ENCODE measurements around the gene SOCS2. TPM values are rescaled to one million over a fixed set of nuclear protein-coding genes. Genes with fewer than 3 reads are reported as not detected.

Gene SOCS2
- total RNA-seq, 1 donor from 2014 or later = 32.0 TPM

Other genes with a start within 250 kb of the SOCS2 start
- 87.2 TPM for gene NUDT4, start 194.8 kb upstream of the SOCS2 start, total RNA-seq (ENCODE audit: insufficient read depth, low replicate concordance)
- 68.1 TPM for gene UBE2N, start 130.7 kb upstream of the SOCS2 start, total RNA-seq (ENCODE audit: insufficient read depth, low replicate concordance)
- 82.8 TPM for gene MRPL42, start 105.2 kb upstream of the SOCS2 start, total RNA-seq (ENCODE audit: insufficient read depth, low replicate concordance)
- 30.3 TPM for gene CRADD, start 104.7 kb downstream of the SOCS2 start, total RNA-seq (ENCODE audit: insufficient read depth, low replicate concordance)

Data from umbilical cord (tissue), 1 donor.